ENCODE data around the gene KEAP1. TPM values are rescaled to one million over a fixed set of nuclear protein-coding genes. Genes with fewer than 3 reads are reported as not detected.

Gene KEAP1
- total RNA-seq, 1 experiment from 2014 or later: 102 TPM

DNA sequence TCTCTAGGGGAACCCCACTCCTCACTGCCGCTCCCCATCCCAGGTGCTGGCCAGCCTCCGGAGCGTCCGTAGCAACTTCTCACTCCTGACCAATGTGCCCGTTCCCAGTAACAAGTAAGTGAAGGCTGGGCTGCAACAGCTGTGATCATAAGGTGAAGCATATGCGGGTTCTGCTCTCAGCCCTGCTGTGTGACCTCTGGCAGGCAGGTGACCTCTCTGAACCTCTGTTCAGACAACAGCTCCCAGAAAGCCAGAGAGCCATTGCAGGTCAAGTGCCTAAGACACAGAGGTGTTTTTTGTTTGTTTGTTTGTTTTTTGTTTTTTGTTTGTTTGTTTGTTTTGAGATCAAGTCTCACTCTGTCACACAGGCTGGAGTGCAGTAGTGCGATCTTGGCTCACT lies 54.1 kb downstream of the KEAP1 start:
- DNase-seq (ENCODE audit: low read depth, low spot score): no peak
- POLR2A ChIA-PET: no interaction called here

DNA sequence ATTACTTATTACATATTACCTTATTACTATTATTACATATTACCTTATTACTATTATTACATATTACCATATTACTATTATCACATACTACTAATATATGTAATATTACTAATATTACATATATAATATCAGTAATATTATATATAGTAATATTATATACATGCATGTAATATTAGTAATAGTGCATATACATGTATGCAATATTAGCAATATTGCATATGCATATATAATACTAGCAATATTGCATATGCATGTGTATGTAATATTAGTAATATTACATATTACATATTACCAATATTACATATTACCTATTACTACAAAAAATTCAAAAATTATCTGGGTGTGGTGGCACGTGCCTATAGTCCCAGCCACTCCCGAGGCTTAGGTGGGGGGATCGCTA lies 60.5 kb downstream of the KEAP1 start:
- no peaks in the 10 kb centered on the region for H3K36me3 ChIP-seq (ENCODE audit: control insufficient read depth, insufficient read depth, low read length)
- no peaks in the 10 kb centered on the region for H3K27me3 ChIP-seq (ENCODE audit: control insufficient read depth, insufficient read depth, low read length)
- intact Hi-C loops (cut with micrococcal nuclease; ENCODE audit: unreplicated experiment) (no loop called here), in situ Hi-C loops (cut with HindIII; ENCODE audit: low pct_unique_long_range_greater_than_20kb, low sequenced_read_pairs) (no loop called here)
- DNase-seq (ENCODE audit: low read depth, low spot score) (no peak), ATAC-seq (no peak)
- ChIA-PET CTCF (no interaction called here), POLR2A (no interaction called here)
- H3K9me3 ChIP-seq (ENCODE audit: control insufficient read depth, insufficient read depth, low read depth, low read length): no peaks in the 10 kb centered on the region
- no peak overlapping the region for H3K27ac ChIP-seq (ENCODE audit: low read length)
- no peak overlapping the region for H3K4me3 ChIP-seq (ENCODE audit: low read depth in 2 of 2, low read length in 2 of 2)
- no TSS peak for BruUV-seq (replicated peaks)
- H3K4me1 ChIP-seq (ENCODE audit: control insufficient read depth, insufficient read depth, low read length): no peaks in the 10 kb centered on the region
- no peak for TF ChIP-seq POLR2AphosphoS5 (IDR thresholded peaks at IDR 0.05; ENCODE audit: low read depth, low read length)
- no peak for TF ChIP-seq TCF7L2 (IDR thresholded peaks at IDR 0.05; ENCODE audit: low read depth, low read length)
- TF ChIP-seq, protein P1, sequence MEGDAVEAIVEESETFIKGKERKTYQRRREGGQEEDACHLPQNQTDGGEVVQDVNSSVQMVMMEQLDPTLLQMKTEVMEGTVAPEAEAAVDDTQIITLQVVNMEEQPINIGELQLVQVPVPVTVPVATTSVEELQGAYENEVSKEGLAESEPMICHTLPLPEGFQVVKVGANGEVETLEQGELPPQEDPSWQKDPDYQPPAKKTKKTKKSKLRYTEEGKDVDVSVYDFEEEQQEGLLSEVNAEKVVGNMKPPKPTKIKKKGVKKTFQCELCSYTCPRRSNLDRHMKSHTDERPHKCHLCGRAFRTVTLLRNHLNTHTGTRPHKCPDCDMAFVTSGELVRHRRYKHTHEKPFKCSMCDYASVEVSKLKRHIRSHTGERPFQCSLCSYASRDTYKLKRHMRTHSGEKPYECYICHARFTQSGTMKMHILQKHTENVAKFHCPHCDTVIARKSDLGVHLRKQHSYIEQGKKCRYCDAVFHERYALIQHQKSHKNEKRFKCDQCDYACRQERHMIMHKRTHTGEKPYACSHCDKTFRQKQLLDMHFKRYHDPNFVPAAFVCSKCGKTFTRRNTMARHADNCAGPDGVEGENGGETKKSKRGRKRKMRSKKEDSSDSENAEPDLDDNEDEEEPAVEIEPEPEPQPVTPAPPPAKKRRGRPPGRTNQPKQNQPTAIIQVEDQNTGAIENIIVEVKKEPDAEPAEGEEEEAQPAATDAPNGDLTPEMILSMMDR (IDR thresholded peaks at IDR 0.05): no peak
- TF ChIP-seq SIN3A (IDR thresholded peaks at IDR 0.05; ENCODE audit: borderline replicate concordance, insufficient read depth, low read depth, low read length): no peak
- TF ChIP-seq, protein P2, sequence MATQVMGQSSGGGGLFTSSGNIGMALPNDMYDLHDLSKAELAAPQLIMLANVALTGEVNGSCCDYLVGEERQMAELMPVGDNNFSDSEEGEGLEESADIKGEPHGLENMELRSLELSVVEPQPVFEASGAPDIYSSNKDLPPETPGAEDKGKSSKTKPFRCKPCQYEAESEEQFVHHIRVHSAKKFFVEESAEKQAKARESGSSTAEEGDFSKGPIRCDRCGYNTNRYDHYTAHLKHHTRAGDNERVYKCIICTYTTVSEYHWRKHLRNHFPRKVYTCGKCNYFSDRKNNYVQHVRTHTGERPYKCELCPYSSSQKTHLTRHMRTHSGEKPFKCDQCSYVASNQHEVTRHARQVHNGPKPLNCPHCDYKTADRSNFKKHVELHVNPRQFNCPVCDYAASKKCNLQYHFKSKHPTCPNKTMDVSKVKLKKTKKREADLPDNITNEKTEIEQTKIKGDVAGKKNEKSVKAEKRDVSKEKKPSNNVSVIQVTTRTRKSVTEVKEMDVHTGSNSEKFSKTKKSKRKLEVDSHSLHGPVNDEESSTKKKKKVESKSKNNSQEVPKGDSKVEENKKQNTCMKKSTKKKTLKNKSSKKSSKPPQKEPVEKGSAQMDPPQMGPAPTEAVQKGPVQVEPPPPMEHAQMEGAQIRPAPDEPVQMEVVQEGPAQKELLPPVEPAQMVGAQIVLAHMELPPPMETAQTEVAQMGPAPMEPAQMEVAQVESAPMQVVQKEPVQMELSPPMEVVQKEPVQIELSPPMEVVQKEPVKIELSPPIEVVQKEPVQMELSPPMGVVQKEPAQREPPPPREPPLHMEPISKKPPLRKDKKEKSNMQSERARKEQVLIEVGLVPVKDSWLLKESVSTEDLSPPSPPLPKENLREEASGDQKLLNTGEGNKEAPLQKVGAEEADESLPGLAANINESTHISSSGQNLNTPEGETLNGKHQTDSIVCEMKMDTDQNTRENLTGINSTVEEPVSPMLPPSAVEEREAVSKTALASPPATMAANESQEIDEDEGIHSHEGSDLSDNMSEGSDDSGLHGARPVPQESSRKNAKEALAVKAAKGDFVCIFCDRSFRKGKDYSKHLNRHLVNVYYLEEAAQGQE (IDR thresholded peaks at IDR 0.05; ENCODE audit: insufficient read depth in 1 of 2, low read depth in 2 of 2, low read length in 1 of 2): no peak

More for the DNA sequence above, 54.1 kb downstream of the KEAP1 start:
- no peaks in the 10 kb centered on the region for H3K4me1 ChIP-seq (ENCODE audit: control insufficient read depth, insufficient read depth, low read length)
- H3K9me3 ChIP-seq (ENCODE audit: control insufficient read depth, insufficient read depth, low read depth, low read length): no peaks in the 10 kb centered on the region
- H3K36me3 ChIP-seq (ENCODE audit: control insufficient read depth, insufficient read depth, low read length): no peaks in the 10 kb centered on the region
- intact Hi-C loops (cut with micrococcal nuclease; ENCODE audit: unreplicated experiment): no loop called here
- no TSS peak for BruUV-seq (replicated peaks)
- TF ChIP-seq, protein P1 (IDR thresholded peaks at IDR 0.05): no peak
- TF ChIP-seq POLR2AphosphoS5 (IDR thresholded peaks at IDR 0.05; ENCODE audit: low read depth, low read length) (no peak), SIN3A (IDR thresholded peaks at IDR 0.05; ENCODE audit: borderline replicate concordance, insufficient read depth, low read depth, low read length) (no peak), TCF7L2 (IDR thresholded peaks at IDR 0.05; ENCODE audit: low read depth, low read length) (no peak)
- TF ChIP-seq, protein P2 (IDR thresholded peaks at IDR 0.05; ENCODE audit: insufficient read depth in 1 of 2, low read depth in 2 of 2, low read length in 1 of 2): no peak
- ATAC-seq: no peak
- H3K4me3 ChIP-seq (ENCODE audit: low read depth in 2 of 2, low read length in 2 of 2): no peak overlapping the region
- H3K27me3 ChIP-seq (ENCODE audit: control insufficient read depth, insufficient read depth, low read length): no peaks in the 10 kb centered on the region
- CTCF ChIA-PET: no interaction called here
- in situ Hi-C loops (cut with HindIII; ENCODE audit: low pct_unique_long_range_greater_than_20kb, low sequenced_read_pairs): no loop called here
- H3K27ac ChIP-seq (ENCODE audit: low read length): no peak overlapping the region
